Fibroblast of mammary gland (primary cell): Measurements from ENCODE around the gene TBRG4.

Source experiments
- DNase-seq: peaks from one replicate; pipeline ENCODE4 v3.0.0-alpha.2; 2010; ENCODE audit warnings: low read depth
- H3K4me3 ChIP-seq: 2 replicates; pipeline ENCODE4 v1.5.1; 2011; ENCODE audit warnings: low read depth, mild to moderate bottlenecking, low read length, moderate library complexity; ENCODE audit not compliant: control insufficient read depth
- TF ChIP-seq, protein P1 (sequence below): conservative IDR thresholded peaks from 2 replicates; pipeline ENCODE4 v1.5.1; 2011; ENCODE audit warnings: low read depth, low read length, inconsistent platforms; ENCODE audit not compliant: control insufficient read depth, insufficient read depth

TBRG4 gene

DNA sequence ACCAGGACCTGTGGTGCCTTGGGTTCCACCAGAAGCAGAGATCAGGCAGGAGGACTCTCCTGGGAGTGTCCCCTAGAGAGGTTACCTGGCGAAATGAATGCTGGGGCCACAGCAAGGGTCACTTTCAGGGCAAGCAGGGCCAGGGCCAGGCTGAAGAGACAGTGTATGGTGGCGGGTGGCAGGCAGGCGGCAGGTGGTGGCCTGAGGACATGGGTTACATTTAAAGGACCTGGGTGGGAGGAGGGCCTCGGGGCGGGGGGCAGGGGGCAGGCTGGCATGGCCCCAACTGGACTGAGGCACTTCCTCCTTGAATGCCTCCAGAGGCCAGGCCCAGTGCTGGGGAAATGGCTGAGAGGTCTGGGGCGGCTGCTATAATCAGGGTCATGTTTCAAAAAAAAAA, 14.7 kb upstream of the TBRG4 start:
- DNase-seq = no peak
- TF ChIP-seq, protein P1, sequence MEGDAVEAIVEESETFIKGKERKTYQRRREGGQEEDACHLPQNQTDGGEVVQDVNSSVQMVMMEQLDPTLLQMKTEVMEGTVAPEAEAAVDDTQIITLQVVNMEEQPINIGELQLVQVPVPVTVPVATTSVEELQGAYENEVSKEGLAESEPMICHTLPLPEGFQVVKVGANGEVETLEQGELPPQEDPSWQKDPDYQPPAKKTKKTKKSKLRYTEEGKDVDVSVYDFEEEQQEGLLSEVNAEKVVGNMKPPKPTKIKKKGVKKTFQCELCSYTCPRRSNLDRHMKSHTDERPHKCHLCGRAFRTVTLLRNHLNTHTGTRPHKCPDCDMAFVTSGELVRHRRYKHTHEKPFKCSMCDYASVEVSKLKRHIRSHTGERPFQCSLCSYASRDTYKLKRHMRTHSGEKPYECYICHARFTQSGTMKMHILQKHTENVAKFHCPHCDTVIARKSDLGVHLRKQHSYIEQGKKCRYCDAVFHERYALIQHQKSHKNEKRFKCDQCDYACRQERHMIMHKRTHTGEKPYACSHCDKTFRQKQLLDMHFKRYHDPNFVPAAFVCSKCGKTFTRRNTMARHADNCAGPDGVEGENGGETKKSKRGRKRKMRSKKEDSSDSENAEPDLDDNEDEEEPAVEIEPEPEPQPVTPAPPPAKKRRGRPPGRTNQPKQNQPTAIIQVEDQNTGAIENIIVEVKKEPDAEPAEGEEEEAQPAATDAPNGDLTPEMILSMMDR = no peak
- H3K4me3 ChIP-seq = no peak overlapping the region

DNA sequence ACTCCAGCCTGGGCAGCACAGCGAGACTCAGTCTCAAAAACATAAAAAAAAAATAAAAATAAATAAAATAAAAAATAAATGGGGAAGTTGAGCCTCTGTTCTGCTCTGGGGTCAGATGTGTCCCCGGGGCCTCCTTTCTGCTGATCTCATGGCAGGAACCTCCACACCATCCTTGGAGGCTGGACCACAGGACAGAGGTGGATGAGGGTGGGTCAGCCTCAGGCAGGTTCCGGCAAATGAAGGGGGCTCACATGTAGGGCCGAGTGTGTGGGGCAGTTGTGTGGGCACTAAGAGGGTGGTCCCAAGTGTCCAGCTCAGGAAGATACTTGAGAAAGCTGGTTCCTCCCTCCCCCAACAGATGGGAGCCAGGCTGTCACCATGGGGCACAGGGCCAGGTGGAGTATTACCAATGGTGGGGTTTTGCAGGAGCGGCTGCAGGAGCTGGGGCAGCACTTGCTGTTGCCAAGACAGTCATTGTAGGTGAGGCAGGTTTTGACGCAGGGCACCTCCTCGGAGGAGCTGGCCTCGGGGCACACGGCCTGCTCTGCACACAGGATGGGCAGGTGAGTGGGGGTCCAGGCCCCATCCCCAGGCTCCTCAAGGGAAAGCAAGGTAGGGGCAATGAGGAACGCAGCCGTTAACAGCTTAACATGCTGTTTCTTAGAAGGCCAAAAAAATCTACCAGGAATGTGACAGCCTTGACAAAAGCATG, 13.9 kb upstream of the TBRG4 start:
- DNase-seq = no peak
- TF ChIP-seq, protein P1 = no peak
- H3K4me3 ChIP-seq = no peak overlapping the region

DNA sequence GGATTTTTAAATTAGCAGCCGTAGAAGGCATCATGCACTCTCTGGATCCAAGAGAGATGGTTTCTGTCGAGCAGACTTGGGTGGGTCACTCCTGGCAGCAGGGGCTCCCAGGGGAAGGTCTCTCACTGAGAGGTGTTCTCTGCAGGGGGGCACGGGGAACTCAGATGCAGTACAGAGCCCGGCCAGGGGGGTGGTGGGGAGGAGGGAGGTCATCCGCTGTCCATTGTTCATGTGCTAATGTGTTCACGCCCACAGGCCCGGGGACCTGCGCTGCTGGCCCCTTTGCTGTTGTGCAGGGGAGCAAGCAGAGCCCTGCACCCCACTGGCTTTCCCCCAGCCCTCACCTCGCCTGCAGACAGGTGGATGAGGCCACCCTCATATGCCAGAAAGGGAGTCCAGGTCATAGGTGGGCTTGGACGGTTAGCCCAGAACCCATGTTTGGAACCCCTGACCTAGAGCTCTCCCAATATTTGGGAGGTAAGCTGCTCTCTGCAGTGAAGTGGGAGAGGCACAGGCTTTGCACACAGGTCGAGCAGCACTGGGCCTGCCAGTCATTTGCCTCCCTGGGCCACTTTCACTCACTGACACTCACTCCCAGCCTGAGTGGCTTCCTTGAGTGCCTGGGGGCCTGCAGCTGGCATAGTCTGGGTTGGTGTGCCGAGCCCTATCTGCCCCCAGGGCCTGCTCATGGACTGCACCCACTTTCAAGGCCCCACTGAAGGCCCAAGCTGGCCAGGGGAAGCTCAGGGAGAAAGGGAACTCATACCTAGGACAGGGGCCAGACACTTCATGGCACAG, 12.6 kb upstream of the TBRG4 start:
- TF ChIP-seq, protein P1 = no peak
- DNase-seq = no peak
- no peak overlapping the region for H3K4me3 ChIP-seq

DNA sequence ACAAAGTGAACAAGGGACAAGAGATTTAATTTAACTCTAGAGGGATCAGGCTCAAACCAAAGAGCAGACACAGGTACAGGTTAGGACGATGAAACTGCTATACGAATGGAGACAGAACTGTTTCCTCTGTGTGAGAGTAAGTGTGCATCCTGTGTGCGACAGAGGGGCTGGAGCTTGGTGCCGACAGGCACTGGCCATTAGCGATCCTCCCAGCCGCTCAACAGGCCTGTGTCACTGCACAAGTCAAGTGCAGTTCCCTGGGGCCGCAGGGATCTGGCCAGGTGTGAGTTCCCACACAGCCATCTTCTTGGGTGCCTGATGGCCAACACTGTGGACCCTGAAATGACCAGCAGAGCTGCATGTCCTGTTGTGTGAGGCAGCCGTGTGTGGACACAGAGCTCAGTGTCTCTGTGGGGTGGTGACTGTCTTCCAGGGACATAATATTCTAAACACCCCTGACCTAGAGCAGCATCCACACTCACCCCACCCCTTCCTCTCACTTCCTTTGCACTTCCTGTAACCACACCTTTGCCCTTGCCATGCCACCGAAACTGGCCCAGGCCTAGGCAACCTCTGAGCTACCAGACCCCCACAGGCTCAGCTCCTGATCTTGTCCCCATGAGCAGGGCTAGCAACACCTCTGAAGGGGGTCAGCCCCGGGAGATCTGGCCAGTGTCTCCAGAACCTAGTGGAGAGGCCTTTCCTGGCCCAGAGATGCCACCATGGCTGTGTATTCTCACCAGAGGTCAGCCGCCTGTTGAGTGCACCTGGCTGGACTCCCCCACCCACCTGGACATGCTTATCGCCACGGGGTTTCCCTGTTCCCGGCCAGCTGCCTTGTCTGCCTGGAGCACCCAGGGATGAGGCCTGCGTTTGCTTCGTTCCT, 11.7 kb upstream of the TBRG4 start:
- DNase-seq = no peak
- H3K4me3 ChIP-seq = no peak overlapping the region
- TF ChIP-seq, protein P1 = no peak

DNA sequence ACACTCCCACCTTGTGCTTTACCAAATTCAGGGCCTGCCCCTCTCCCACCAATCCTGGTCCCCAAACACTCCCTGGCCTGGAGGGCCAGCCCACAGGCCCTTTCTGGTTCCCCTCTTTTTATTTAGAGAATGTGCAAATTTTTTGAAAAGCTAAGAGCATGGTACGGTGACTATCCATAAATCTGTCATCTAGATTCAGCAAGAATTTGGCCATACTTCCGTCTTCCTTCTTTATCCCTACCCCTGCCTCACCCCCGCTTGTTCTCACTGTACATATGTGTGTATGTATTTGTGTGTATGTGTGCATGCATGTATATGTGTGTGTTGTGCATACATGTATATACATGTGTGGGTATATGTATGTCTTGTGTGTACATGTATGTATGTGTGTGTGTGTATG, 8.1 kb upstream of the TBRG4 start:
- TF ChIP-seq, protein P1 = no peak
- H3K4me3 ChIP-seq = no peak overlapping the region
- DNase-seq = no peak

DNA sequence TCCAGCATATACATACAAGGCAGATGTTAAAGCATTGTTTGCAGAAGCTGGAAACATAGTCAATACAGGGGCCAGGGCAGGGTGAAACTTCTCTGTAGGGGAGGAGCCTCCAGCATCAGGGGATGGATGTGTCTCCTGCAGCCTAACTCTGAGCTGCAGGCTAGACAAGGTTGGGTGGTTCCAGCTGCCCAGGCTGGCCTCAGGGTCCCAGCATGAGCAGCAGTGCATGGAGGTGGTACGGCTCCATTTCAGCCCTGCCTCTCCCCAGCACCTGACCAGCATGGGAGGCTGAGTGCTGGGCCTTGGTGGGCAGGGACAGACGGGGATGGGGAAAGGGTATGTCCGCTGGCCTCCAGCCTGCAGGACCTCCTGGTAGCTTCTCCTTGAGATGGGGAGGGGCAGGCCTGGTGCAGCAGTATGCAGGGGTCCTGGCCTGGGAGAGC, 7.4 kb upstream of the TBRG4 start:
- TF ChIP-seq, protein P1 = no peak
- DNase-seq = no peak
- H3K4me3 ChIP-seq = no peak overlapping the region
